DMS53 treated with DMSO at 0.1 percent for 48 hours (cell line): ENCODE results near the gene PNLDC1.
"Not testable (repeated sequence)": the region's sequence is repeated elsewhere in the genome, so short reads cannot be mapped to it uniquely, and the experiment has no call there.

ENCODE experiments used
- DNase-seq: peaks from one replicate; lab custom pipeline; 2025; ENCODE audit not compliant: unreplicated experiment; lab: John Stamatoyannopoulos, UW

PNLDC1 gene

GRCh38 chr6:159844737-159845645 is 44.9 kb downstream of the PNLDC1 start:
- peak; percentile 57 for DNase-seq

GRCh38 chr6:159848552-159848951 is 48.5 kb downstream of the PNLDC1 start:
- DNase-seq = not testable (repeated sequence)

GRCh38 chr6:159849851-159850250 is 49.8 kb downstream of the PNLDC1 start:
- not testable (repeated sequence) for DNase-seq

- no peak for DNase-seq
These were observed 52.8 kb downstream of the PNLDC1 start for GRCh38 chr6:159852877-159853276.

GRCh38 chr6:159853754-159854153 is 53.7 kb downstream of the PNLDC1 start:
- DNase-seq = no peak

- DNase-seq = no peak
These were observed 54.9 kb downstream of the PNLDC1 start for GRCh38 chr6:159854959-159855358.

GRCh38 chr6:159858259-159858658 is 58.2 kb downstream of the PNLDC1 start:
- DNase-seq = no peak

- no peak for DNase-seq
These were observed 60.4 kb downstream of the PNLDC1 start for GRCh38 chr6:159860482-159860881.

GRCh38 chr6:159862103-159862502 is 62.0 kb downstream of the PNLDC1 start:
- no peak for DNase-seq

- peak; percentile 30 for DNase-seq
These were observed 63.3 kb downstream of the PNLDC1 start for GRCh38 chr6:159863341-159863740.

GRCh38 chr6:159865226-159865920 is 65.3 kb downstream of the PNLDC1 start:
- DNase-seq = no peak

GRCh38 chr6:159866286-159867247 is 66.5 kb downstream of the PNLDC1 start:
- DNase-seq = no peak
